Neuronal stem cell (in vitro differentiated cells): ENCODE results near the gene SIGLEC11.
A peak's percentile ranks its signal among the peaks of the same experiment; 100 is the strongest.

ENCODE experiments used
- DNase-seq: peaks from one replicate; pipeline ENCODE4 v3.0.0-alpha.2; 2013; ENCODE audit warnings: low spot score
- H2AFZ ChIP-seq: one replicate; pipeline ENCODE4 v1.6.1; 2013; ENCODE audit warnings: mild to moderate bottlenecking, low read length, inconsistent platforms
- H2AK5ac ChIP-seq: 2 replicates; pipeline ENCODE4 v1.6.1; 2013; ENCODE audit warnings: low read depth, mild to moderate bottlenecking, inconsistent platforms, low read length, moderate library complexity, mixed read lengths
- H2BK120ac ChIP-seq: 2 replicates; pipeline ENCODE4 v1.6.1; 2013; ENCODE audit warnings: low read depth, mild to moderate bottlenecking, inconsistent platforms, low read length, moderate library complexity, mixed read lengths
- H2BK12ac ChIP-seq: one replicate; pipeline ENCODE4 v1.6.1; 2013; ENCODE audit warnings: low read length, inconsistent platforms
- H2BK15ac ChIP-seq: 2 replicates; pipeline ENCODE4 v1.6.1; 2013; ENCODE audit warnings: mild to moderate bottlenecking, low read length, inconsistent platforms, mixed read lengths
- H2BK5ac ChIP-seq: one replicate; pipeline ENCODE4 v1.6.1; 2013; ENCODE audit warnings: inconsistent platforms, mild to moderate bottlenecking, low read length, moderate library complexity
- H3K14ac ChIP-seq: one replicate; pipeline ENCODE4 v1.6.1; 2013; ENCODE audit warnings: low read length, inconsistent platforms
- H3K18ac ChIP-seq: 2 replicates; pipeline ENCODE4 v1.6.1; 2013; ENCODE audit warnings: low read length, inconsistent platforms
- H3K23ac ChIP-seq: 2 replicates; pipeline ENCODE4 v1.6.1; 2013; ENCODE audit warnings: low read depth, mild to moderate bottlenecking, mixed read lengths, low read length, inconsistent platforms; ENCODE audit not compliant: poor library complexity
- H3K27ac ChIP-seq: replicated peaks from 3 replicates; pipeline ENCODE4 v1.5.1; 2013; ENCODE audit warnings: low read length, inconsistent platforms
- H3K27me3 ChIP-seq, 3 experiments: 2 replicates each; pipeline ENCODE4 v1.6.1; 2013; ENCODE audit warnings: low read length in 3 of 3, mild to moderate bottlenecking in 2 of 3, inconsistent platforms in 1 of 3, low read depth in 1 of 3, mixed read lengths in 1 of 3, moderate library complexity in 1 of 3; ENCODE audit not compliant: control insufficient read depth in 3 of 3, insufficient read depth in 3 of 3
- H3K36me3 ChIP-seq, 2 donors: replicated peaks in 1 of 2; 2 replicates each; pipeline ENCODE4 v1.6.1; 2013; ENCODE audit warnings: low read length in 2 of 2; ENCODE audit not compliant: control insufficient read depth in 2 of 2, insufficient read depth in 2 of 2
- H3K4ac ChIP-seq: 2 replicates; pipeline ENCODE4 v1.6.1; 2013; ENCODE audit warnings: inconsistent platforms, mild to moderate bottlenecking, low read length, moderate library complexity
- H3K4me1 ChIP-seq, 2 donors: 1 replicate in 1 of 2; 2 replicates in 1 of 2; pipeline ENCODE4 v1.6.1; 2013; ENCODE audit warnings: low read length in 2 of 2, low read depth in 1 of 2; ENCODE audit not compliant: control insufficient read depth in 2 of 2, insufficient read depth in 1 of 2
- H3K4me2 ChIP-seq: one replicate; pipeline ENCODE4 v1.6.1; 2013; ENCODE audit warnings: mild to moderate bottlenecking, low read length, inconsistent platforms; ENCODE audit not compliant: insufficient read depth, poor library complexity, severe bottlenecking
- H3K4me3 ChIP-seq, 2 donors: 2 replicates each; pipeline ENCODE4 v1.5.1; 2013; ENCODE audit warnings: low read length in 2 of 2, mild to moderate bottlenecking in 2 of 2, inconsistent platforms in 1 of 2, moderate library complexity in 1 of 2
- H3K79me1 ChIP-seq: one replicate; pipeline ENCODE4 v1.6.1; 2013; ENCODE audit warnings: low read depth, mild to moderate bottlenecking, inconsistent platforms, low read length, moderate library complexity
- H3K9ac ChIP-seq: one replicate; pipeline ENCODE4 v1.6.1; 2013; ENCODE audit warnings: mild to moderate bottlenecking, low read depth, low read length, inconsistent platforms; ENCODE audit not compliant: poor library complexity
- H3K9me3 ChIP-seq, 2 donors: replicated peaks in 1 of 2; 2 replicates each; pipeline versions ENCODE3 to v1.6.1; 2013; ENCODE audit warnings: low read length in 2 of 2, mild to moderate bottlenecking in 2 of 2, inconsistent platforms in 1 of 2, low read depth in 1 of 2, mixed read lengths in 1 of 2, moderate library complexity in 1 of 2; ENCODE audit not compliant: control insufficient read depth in 2 of 2, insufficient read depth in 1 of 2
- H4K8ac ChIP-seq: one replicate; pipeline ENCODE4 v1.6.1; 2013; ENCODE audit warnings: low read depth, mild to moderate bottlenecking, inconsistent platforms, low read length, moderate library complexity
- H4K91ac ChIP-seq: one replicate; pipeline ENCODE4 v1.6.1; 2013; ENCODE audit warnings: low read length, low read depth, mild to moderate bottlenecking, inconsistent platforms; ENCODE audit not compliant: poor library complexity
- WGBS, 2 donors: extraction: QIAGEN DNeasy Blood & Tissue Kit; methylation state at CpG; one replicate each; pipeline ENCODE4 v1.1.7; 2013; ENCODE audit warnings: missing lambda C conversion rate in 2 of 2, mixed read lengths in 1 of 2; ENCODE audit not compliant: insufficient read length in 2 of 2, insufficient replicate concordance in 1 of 2; ENCODE audit errors: extremely low coverage in 2 of 2; 5-methylcytosine and 5-hydroxymethylcytosine counted together

The SIGLEC11 gene

DNA sequence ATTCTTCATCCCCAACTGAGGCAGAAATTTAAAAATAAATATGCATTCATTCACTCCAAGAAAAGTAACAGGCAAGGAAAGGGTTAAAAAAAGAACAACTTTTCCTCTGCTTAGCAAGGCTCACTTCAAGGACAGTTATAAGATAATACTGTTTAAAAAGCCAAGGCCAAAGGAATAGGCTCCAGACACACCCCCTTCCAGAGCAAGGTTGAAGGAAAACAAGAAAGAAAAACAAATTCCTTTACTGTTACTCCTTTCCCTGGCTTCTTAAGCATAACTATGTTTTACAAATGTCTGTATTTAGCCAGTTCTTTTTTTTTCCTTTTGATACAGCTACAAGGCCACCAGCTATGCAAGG lies 8.5 kb downstream of the SIGLEC11 start:
- Histone ChIP-seq H3K27ac (no peak overlapping the region), H3K4me3 (no peak overlapping the region), H3K9ac (no peak overlapping the region), H2AFZ (no peak overlapping the region), H2AK5ac (no peak overlapping the region), H3K9me3 (peaks cover 2 to 3% of the 10 kb centered on the region in 2 donors), H3K14ac (no peak overlapping the region), H3K36me3 (no peaks in the 10 kb centered on the region), H3K4ac (no peak overlapping the region), H3K4me1 (peaks cover 0 to 10% of the 10 kb centered on the region in 2 donors), H2BK120ac (no peak overlapping the region), H3K18ac (no peak overlapping the region), H3K27me3 (no peaks in the 10 kb centered on the region), H3K4me2 (no peak overlapping the region), H4K8ac (no peak overlapping the region), H2BK5ac (no peak overlapping the region), H2BK15ac (no peak overlapping the region), H3K23ac (no peak overlapping the region), H3K79me1 (no peaks in the 10 kb centered on the region), H4K91ac (no peak overlapping the region), H2BK12ac (no peak overlapping the region)
- DNase-seq, result no peak

GRCh38 chr19:49951806-49952478 lies 9.0 kb downstream of the SIGLEC11 start:
- H3K27me3 ChIP-seq, result no peaks in the 10 kb centered on the region

DNA sequence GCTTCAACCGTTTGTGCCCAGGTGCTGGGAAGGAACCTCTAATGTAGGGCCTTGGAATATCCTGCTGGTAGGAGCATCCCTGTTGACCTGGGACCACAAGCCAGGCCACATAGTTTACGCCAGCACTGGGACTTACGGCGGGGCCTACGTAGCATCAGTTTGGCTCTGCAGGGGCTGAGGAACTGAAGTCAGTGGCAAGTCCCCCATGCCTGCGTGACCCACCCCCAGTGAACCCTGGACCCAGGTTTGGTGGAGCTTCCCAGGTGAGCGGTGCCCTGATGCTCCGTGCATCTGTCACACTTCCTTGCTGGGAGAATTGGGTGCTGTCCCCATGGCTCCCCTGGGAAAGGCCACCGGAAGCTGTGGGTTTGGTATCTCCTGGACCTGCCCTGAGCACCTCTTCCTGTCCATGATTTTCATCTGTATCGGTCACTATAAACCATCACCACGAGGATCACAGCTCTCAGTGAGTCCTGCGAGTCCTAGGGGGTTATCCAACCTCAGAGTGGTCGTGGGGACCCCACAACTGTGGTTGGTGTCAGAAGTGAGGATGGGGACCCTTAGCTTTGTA lies 9.9 kb downstream of the SIGLEC11 start:
- no peak overlapping the region for H2BK5ac ChIP-seq
- no peak overlapping the region for H2AFZ ChIP-seq
- H3K4ac ChIP-seq, result no peak overlapping the region
- H4K8ac ChIP-seq, result no peak overlapping the region
- no peak overlapping the region for H3K4me2 ChIP-seq
- H2BK120ac ChIP-seq, result no peak overlapping the region
- H3K4me1 ChIP-seq, result peaks cover 0 to 10% of the 10 kb centered on the region in 2 donors
- no peaks in the 10 kb centered on the region for H3K79me1 ChIP-seq
- H3K27me3 ChIP-seq, result no peaks in the 10 kb centered on the region
- DNase-seq, result no peak
- no peak overlapping the region for H3K23ac ChIP-seq
- H3K9me3 ChIP-seq, result peaks cover 3 to 4% of the 10 kb centered on the region in 2 donors
- no peak overlapping the region for H3K14ac ChIP-seq
- H2AK5ac ChIP-seq, result peak overlapping the region; percentile 13
- H3K27ac ChIP-seq, result no peak overlapping the region
- H3K9ac ChIP-seq, result no peak overlapping the region
- peak overlapping the region; percentile 20 for H4K91ac ChIP-seq
- no peak overlapping the region for H2BK15ac ChIP-seq
- H3K4me3 ChIP-seq, result peak overlapping the region in 1 of 2 donors; percentile 30
- no peak overlapping the region for H3K18ac ChIP-seq
- no CpG with 5 or more reads among the region's 13 CpGs for WGBS, 2 donors
- H2BK12ac ChIP-seq, result no peak overlapping the region
- H3K36me3 ChIP-seq, result no peaks in the 10 kb centered on the region

More at GRCh38 chr19:49951806-49952478, 9.0 kb downstream of the SIGLEC11 start:
- Histone ChIP-seq H3K4me1 (peaks cover 0 to 10% of the 10 kb centered on the region in 2 donors), H2BK5ac (no peak overlapping the region), H3K4me2 (no peak overlapping the region), H3K9ac (no peak overlapping the region), H4K91ac (no peak overlapping the region), H2BK12ac (no peak overlapping the region), H3K18ac (no peak overlapping the region), H3K23ac (no peak overlapping the region), H2BK15ac (no peak overlapping the region), H3K79me1 (no peaks in the 10 kb centered on the region), H3K27ac (no peak overlapping the region), H3K9me3 (peaks cover 2 to 3% of the 10 kb centered on the region in 2 donors), H2BK120ac (no peak overlapping the region), H3K4ac (no peak overlapping the region), H3K4me3 (no peak overlapping the region), H2AFZ (no peak overlapping the region), H2AK5ac (peak overlapping the region; percentile 33), H3K36me3 (no peaks in the 10 kb centered on the region), H4K8ac (no peak overlapping the region), H3K14ac (no peak overlapping the region)
- DNase-seq, result no peak
- no CpG with 5 or more reads among the region's 9 CpGs for WGBS, 2 donors

DNA sequence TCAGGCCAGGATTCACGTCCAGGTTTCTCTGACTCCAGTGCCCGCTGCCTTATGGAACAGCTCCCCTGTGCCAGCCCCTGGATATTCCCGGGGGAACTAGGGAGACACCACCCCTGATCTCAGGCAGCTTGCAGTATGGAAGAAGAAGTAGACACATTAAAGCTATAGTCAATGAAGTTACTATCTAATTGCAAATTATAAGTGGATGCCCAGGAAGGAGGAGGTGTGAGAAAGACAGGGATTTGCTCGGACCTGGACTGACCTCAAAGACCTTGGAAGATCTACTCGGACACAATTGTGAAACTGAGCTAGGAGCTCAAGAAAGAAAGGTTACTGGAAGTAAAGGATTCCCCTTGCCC lies 10.4 kb downstream of the SIGLEC11 start:
- DNase-seq, result no peak
- Histone ChIP-seq H3K9me3 (peaks cover 3 to 4% of the 10 kb centered on the region in 2 donors), H2BK12ac (no peak overlapping the region), H3K4me2 (no peak overlapping the region), H3K23ac (no peak overlapping the region), H3K79me1 (no peaks in the 10 kb centered on the region), H3K36me3 (no peaks in the 10 kb centered on the region), H4K91ac (no peak overlapping the region), H3K18ac (no peak overlapping the region), H3K27me3 (no peaks in the 10 kb centered on the region), H2BK15ac (no peak overlapping the region), H2AK5ac (no peak overlapping the region), H3K27ac (no peak overlapping the region), H3K14ac (no peak overlapping the region), H3K4me3 (no peak overlapping the region), H4K8ac (no peak overlapping the region), H3K9ac (no peak overlapping the region), H2BK5ac (no peak overlapping the region), H3K4me1 (peaks cover 0 to 10% of the 10 kb centered on the region in 2 donors), H3K4ac (no peak overlapping the region), H2BK120ac (no peak overlapping the region), H2AFZ (no peak overlapping the region)
- WGBS, 2 donors, result no CpG with 5 or more reads among the region's 5 CpGs
